ENCODE data around the gene RHOBTB1. TPM values are rescaled to one million over a fixed set of nuclear protein-coding genes. Genes with fewer than 3 reads are reported as not detected.
"Not testable (repeated sequence)": the region's sequence is repeated elsewhere in the genome, so short reads cannot be mapped to it uniquely, and the experiment has no call there.

Gene RHOBTB1
- total and polyA plus RNA-seq, 3 donors from 2014 or later, result 38.1 to 47.1 (median 44.7) TPM

GRCh38 chr10:60848680-60849079 is 95.3 kb downstream of the RHOBTB1 start:
- Histone ChIP-seq H3K27ac (no peak overlapping the region), H3K4me1 (peaks cover 8% of the 10 kb centered on the region), H3K4me3 (no peak overlapping the region), H3K36me3 (ENCODE audit: low read depth, missing control alignments) (no peaks in the 10 kb centered on the region), H3K9me3 (no peaks in the 10 kb centered on the region), H3K27me3 (no peaks in the 10 kb centered on the region)
- no peak for TF ChIP-seq POLR2A (IDR thresholded peaks at IDR 0.05)
- no peak for TF ChIP-seq CTCF (IDR thresholded peaks at IDR 0.05)
- no peak for DNase-seq
- WGBS, 2 donors, result 64 to 73% methylated on average over 5 of the region's 5 CpGs
- intact Hi-C loops (cut with DNase I; ENCODE audit: low total_unique reads), result no loop called here

- 42 to 50% methylated on average over 1 of the region's 1 CpG for WGBS, 2 donors
- peak; percentile 36 for DNase-seq
- Histone ChIP-seq H3K4me3 (no peak overlapping the region), H3K27me3 (no peaks in the 10 kb centered on the region), H3K36me3 (ENCODE audit: low read depth, missing control alignments) (no peaks in the 10 kb centered on the region), H3K27ac (no peak overlapping the region), H3K4me1 (peaks cover 8% of the 10 kb centered on the region), H3K9me3 (no peaks in the 10 kb centered on the region)
- TF ChIP-seq POLR2A (IDR thresholded peaks at IDR 0.05), result no peak
- intact Hi-C loops (cut with DNase I; ENCODE audit: low total_unique reads), result no loop called here
Observed at GRCh38 chr10:60848126-60848525, 95.9 kb downstream of the RHOBTB1 start.

- no peak overlapping the region for H3K4me3 ChIP-seq
- WGBS, 2 donors, result 69 to 94% methylated on average over 1 of the region's 1 CpG
- H3K27ac ChIP-seq, result no peak overlapping the region
- peaks cover 8% of the 10 kb centered on the region for H3K4me1 ChIP-seq
- intact Hi-C loops (cut with DNase I; ENCODE audit: low total_unique reads), result no loop called here
- no peaks in the 10 kb centered on the region for H3K36me3 ChIP-seq (ENCODE audit: low read depth, missing control alignments)
- no peaks in the 10 kb centered on the region for H3K27me3 ChIP-seq
- TF ChIP-seq POLR2A (IDR thresholded peaks at IDR 0.05) (no peak), CTCF (IDR thresholded peaks at IDR 0.05) (no peak)
- no peak for DNase-seq
- no peaks in the 10 kb centered on the region for H3K9me3 ChIP-seq
Observed at GRCh38 chr10:60846173-60846572, 97.8 kb downstream of the RHOBTB1 start.

- WGBS, 2 donors, result 100% methylated on average over 1 of the region's 1 CpG
- no peak for DNase-seq
- H3K4me3 ChIP-seq, result no peak overlapping the region
- no peaks in the 10 kb centered on the region for H3K36me3 ChIP-seq (ENCODE audit: low read depth, missing control alignments)
- no peaks in the 10 kb centered on the region for H3K27me3 ChIP-seq
- H3K4me1 ChIP-seq, result peaks cover 8% of the 10 kb centered on the region
- TF ChIP-seq CTCF (IDR thresholded peaks at IDR 0.05) (no peak), POLR2A (IDR thresholded peaks at IDR 0.05) (no peak)
- H3K27ac ChIP-seq, result no peak overlapping the region
- no peaks in the 10 kb centered on the region for H3K9me3 ChIP-seq
- intact Hi-C loops (cut with DNase I; ENCODE audit: low total_unique reads), result no loop called here
Observed at GRCh38 chr10:60845038-60845437, 98.9 kb downstream of the RHOBTB1 start.

- no peaks in the 10 kb centered on the region for H3K27me3 ChIP-seq
- no peaks in the 10 kb centered on the region for H3K9me3 ChIP-seq
- no peaks in the 10 kb centered on the region for H3K36me3 ChIP-seq (ENCODE audit: low read depth, missing control alignments)
- intact Hi-C loops (cut with DNase I; ENCODE audit: low total_unique reads), result no loop called here
- DNase-seq, result no peak
- H3K4me1 ChIP-seq, result peaks cover 2% of the 10 kb centered on the region
- no peak for TF ChIP-seq POLR2A (IDR thresholded peaks at IDR 0.05)
- no peak for TF ChIP-seq CTCF (IDR thresholded peaks at IDR 0.05)
- 42 to 56% methylated on average over 1 of the region's 1 CpG for WGBS, 2 donors
- no peak overlapping the region for H3K27ac ChIP-seq
- no peak overlapping the region for H3K4me3 ChIP-seq
Observed at GRCh38 chr10:60842694-60843093, 101.3 kb downstream of the RHOBTB1 start.

GRCh38 chr10:60841227-60841626 is 102.8 kb downstream of the RHOBTB1 start:
- H3K4me1 ChIP-seq; H3K36me3 ChIP-seq (ENCODE audit: low read depth, missing control alignments); H3K9me3 ChIP-seq; intact Hi-C loops (cut with DNase I; ENCODE audit: low total_unique reads); H3K27me3 ChIP-seq; H3K4me3 ChIP-seq; H3K27ac ChIP-seq; DNase-seq: not testable (repeated sequence)
- 65 to 68% methylated on average over 10 of the region's 10 CpGs for WGBS, 2 donors
